ENCODE data around the gene CAPZA3.

Gene CAPZA3

GRCh38 chr12:18723752-18724151 lies 14.2 kb upstream of the CAPZA3 start:
- TF ChIP-seq CTCF (conservative IDR thresholded peaks at IDR 0.05; ENCODE audit: control insufficient read depth, insufficient read depth, low read depth, low read length) = no peak
- H3K4me3 ChIP-seq (ENCODE audit: control insufficient read depth, low read depth, low read length) = no peak overlapping the region
- peak; percentile 83 for DNase-seq (ENCODE audit: low read depth)

- no peak overlapping the region for H3K4me3 ChIP-seq (ENCODE audit: control insufficient read depth, low read depth, low read length)
- no peak for DNase-seq (ENCODE audit: low read depth)
- TF ChIP-seq CTCF (conservative IDR thresholded peaks at IDR 0.05; ENCODE audit: control insufficient read depth, insufficient read depth, low read depth, low read length) = no peak
These were observed 6.8 kb upstream of the CAPZA3 start for GRCh38 chr12:18731156-18731555.

GRCh38 chr12:18747895-18748294 lies 10.0 kb downstream of the CAPZA3 start:
- DNase-seq (ENCODE audit: low read depth) = peak; percentile 78
- no peak for TF ChIP-seq CTCF (conservative IDR thresholded peaks at IDR 0.05; ENCODE audit: control insufficient read depth, insufficient read depth, low read depth, low read length)
- no peak overlapping the region for H3K4me3 ChIP-seq (ENCODE audit: control insufficient read depth, low read depth, low read length)

GRCh38 chr12:18749386-18749957 lies 11.6 kb downstream of the CAPZA3 start:
- TF ChIP-seq CTCF (conservative IDR thresholded peaks at IDR 0.05; ENCODE audit: control insufficient read depth, insufficient read depth, low read depth, low read length) = no peak
- H3K4me3 ChIP-seq (ENCODE audit: control insufficient read depth, low read depth, low read length) = no peak overlapping the region
- DNase-seq (ENCODE audit: low read depth) = peak; percentile 25

GRCh38 chr12:18750085-18750484 lies 12.2 kb downstream of the CAPZA3 start:
- TF ChIP-seq CTCF (conservative IDR thresholded peaks at IDR 0.05; ENCODE audit: control insufficient read depth, insufficient read depth, low read depth, low read length) = no peak
- H3K4me3 ChIP-seq (ENCODE audit: control insufficient read depth, low read depth, low read length) = no peak overlapping the region
- DNase-seq (ENCODE audit: low read depth) = peak; percentile 36

- TF ChIP-seq CTCF (conservative IDR thresholded peaks at IDR 0.05; ENCODE audit: control insufficient read depth, insufficient read depth, low read depth, low read length) = no peak
- H3K4me3 ChIP-seq (ENCODE audit: control insufficient read depth, low read depth, low read length) = no peak overlapping the region
- DNase-seq (ENCODE audit: low read depth) = no peak
These were observed 13.9 kb downstream of the CAPZA3 start for GRCh38 chr12:18751866-18752265.
